Endometrium (tissue), 2 donors: ENCODE results near the gene SLX4IP.
A peak's percentile ranks its signal among the peaks of the same experiment; 100 is the strongest.
"Not testable (repeated sequence)": the region's sequence is repeated elsewhere in the genome, so short reads cannot be mapped to it uniquely, and the experiment has no call there.

Experiments used
- FAIRE-seq: peaks from 2 replicates; lab custom pipeline; 2012; peaks lifted over from hg19 to GRCh38; lab: Jason Lieb, UNC
- donor health status: control.
- donor health status: control.

SLX4IP gene

GRCh38 chr20:10576411-10577090, 141.4 kb downstream of the SLX4IP start:
- peak; percentile 59 for FAIRE-seq

GRCh38 chr20:10577648-10578047, 142.5 kb downstream of the SLX4IP start:
- FAIRE-seq, result no peak

- FAIRE-seq, result no peak
Observed at GRCh38 chr20:10578607-10579006, 143.5 kb downstream of the SLX4IP start.

DNA sequence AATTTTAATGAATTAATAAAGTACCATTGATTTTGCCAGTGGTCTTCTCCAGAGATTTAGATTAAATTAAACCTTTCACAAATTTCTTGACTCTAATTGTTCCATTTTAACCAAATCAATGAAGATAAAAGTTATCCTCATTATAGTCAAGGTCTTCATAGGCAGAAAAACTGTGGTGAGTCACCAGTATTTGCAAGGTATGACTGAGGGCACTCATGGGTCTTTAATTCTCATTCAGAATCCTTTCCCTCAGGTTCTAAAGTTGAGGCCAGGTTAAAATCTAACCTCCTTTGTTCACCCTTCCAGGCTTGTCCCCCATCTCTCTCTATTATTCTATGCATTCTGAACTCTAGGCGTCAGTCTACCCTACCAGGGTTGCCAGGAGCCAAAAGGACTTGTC, 144.8 kb downstream of the SLX4IP start:
- no peak for FAIRE-seq

DNA sequence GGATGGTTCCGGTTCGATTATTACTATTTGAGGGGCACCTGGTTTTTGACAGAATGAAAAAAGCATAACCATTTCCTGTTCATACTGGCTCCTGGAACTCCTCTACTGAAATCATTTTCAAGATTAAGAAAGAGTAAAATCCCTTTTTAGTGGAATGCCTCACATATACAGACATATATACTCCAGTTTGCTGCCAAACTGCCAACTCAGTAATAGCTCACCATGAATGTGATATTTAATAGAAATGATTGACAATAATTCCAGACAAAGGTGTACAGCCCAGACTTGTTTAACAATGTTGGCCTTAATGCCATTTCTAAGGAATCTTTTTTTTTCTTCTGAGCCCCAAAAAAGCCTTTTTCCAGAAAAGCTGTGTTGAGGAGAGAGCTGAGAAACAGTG, 145.6 kb downstream of the SLX4IP start:
- no peak for FAIRE-seq

GRCh38 chr20:10581823-10582222, 146.7 kb downstream of the SLX4IP start:
- peak; percentile 92 for FAIRE-seq

DNA sequence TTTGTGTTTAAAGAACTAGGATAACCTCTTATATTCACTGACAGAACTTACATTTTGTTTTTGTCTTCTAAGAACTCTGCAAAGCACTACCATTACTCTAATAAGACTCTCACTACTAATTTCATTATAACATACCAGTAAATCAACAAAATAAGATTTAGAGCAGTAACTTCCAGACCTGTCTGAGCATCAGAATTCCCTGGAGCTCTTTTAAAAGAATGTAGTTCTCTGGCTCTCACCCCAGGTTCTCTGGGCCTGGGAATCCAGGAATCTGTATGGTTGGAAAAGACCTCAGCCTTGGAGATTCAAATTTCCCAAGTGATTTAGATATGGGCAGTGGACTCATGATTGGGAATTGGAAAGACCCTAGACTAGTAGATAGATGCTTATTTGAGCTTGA, 149.3 kb downstream of the SLX4IP start:
- FAIRE-seq, result no peak

DNA sequence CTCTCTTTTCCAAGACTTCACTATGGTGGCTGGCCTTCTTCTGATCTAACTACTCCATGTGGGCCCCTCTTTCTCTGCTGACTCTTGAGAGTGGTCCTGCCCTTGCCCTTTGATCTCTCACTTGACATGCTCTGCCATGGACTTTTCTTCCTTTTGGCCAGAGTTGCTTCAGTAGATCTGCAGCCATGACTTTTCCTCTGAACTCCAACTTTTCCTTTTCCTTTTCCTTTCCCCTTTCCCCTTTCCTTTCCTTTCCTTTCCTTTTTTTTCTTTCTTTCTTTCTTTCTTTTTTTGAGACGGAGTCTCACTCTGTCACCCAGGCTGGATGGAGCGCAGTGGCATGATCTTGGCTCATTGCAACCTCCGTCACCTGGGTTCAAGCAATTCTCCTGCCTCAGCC, 150.2 kb downstream of the SLX4IP start:
- FAIRE-seq, result no peak

GRCh38 chr20:10586296-10586695, 151.2 kb downstream of the SLX4IP start:
- FAIRE-seq, result no peak

- not testable (repeated sequence) for FAIRE-seq
Observed at GRCh38 chr20:10590446-10590845, 155.3 kb downstream of the SLX4IP start.

DNA sequence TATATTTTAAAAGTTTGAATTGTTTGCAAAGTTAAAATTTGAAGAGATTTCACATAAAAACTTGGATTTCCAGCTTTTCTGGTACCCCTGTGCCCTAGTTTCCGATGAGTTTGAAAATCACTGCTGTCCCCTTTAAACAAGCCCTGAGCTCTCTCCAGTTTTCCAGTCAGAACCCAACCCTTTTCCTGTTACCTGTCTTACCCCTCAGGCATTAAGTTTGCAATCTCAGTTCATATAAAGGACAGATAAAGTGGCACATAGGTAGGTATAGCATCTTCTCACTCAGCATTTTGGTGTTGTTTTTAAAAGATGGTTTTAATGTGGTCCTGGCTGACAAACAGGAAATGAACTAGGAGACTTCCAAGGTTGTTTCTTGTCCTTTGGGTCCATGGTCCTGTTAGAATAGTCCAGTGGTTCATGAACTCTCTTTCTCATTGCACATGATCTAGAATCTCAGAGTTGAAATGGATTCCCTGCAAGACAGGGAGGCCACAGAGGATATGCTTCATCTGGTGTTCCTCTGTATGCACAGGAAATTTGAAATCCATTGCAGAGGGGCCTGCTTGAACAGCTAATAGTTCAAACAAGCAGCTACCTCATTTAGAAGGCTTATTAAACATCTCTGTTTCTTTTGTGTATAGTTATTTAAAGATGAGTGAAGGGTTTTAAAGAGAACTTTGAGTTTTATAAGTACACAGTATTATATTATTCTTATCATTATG, 156.0 kb downstream of the SLX4IP start:
- FAIRE-seq, result no peak

- FAIRE-seq, result no peak
Observed at GRCh38 chr20:10591946-10592521, 156.9 kb downstream of the SLX4IP start.

DNA sequence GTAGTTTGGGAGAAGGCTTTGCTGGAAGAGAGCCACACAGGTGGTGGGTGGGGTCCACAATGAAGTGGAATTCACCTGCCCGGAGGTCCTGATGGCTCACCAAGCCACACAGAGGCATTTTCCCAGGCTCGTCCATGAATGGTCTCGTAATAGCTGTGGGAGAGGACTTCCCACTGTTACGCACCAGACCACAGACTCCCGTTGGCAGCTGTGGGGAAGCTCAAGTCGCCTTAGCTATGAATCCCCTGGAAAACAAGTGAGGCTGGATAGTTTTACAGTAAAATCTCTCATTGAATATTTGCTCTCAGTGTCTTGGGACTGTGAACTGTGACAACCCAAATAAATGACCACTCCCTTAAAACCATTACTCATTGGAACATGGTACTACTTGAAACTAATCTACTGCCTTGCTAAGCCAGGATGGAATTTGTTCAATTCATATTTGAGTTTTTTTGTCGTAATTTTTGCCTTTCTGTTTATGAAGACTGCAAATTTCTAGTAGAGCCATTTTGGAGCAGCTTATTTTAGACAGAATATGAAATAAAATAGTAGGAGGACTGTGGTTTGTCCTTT, 159.3 kb downstream of the SLX4IP start:
- FAIRE-seq, result no peak

- no peak for FAIRE-seq
Observed at GRCh38 chr20:10595266-10595665, 160.2 kb downstream of the SLX4IP start.

DNA sequence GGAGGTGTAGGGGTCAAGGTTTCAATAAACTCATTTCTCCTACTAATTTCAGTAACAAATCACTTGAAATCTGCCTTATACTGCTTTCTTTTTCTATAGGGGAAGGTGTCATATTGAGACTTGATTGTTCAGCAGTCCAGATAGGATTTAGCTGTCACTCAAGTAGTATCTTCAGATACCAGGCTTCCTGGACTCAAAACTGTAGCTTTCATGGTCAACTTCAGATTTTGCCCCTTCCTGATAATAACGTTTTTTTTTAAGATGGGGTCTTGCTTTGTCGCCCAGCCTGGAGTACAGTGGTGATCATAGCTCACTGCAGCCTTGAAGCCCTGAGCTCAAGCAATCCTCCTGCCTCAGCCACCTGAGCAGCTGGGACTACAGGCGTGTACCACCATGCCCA, 160.9 kb downstream of the SLX4IP start:
- FAIRE-seq, result no peak

GRCh38 chr20:10596710-10597121, 161.6 kb downstream of the SLX4IP start:
- no peak for FAIRE-seq

DNA sequence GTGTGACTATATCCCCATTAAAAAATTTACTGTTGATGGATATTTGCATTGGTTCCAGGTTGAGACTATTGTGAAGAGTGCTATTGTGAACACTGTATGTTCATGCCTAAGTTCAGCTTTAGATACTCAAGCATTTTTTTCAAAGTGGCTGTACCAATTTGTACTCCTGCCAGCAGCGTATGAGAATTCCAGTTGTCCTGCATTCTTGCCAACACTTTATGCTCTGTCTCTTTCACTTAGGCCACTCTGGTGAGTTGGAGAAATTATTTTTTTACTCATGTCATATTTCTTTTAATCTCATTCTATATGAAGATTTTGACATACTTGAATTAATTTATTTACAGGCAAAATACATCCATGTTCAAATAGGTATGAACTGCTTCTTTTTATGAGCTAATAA, 162.5 kb downstream of the SLX4IP start:
- no peak for FAIRE-seq

- no peak for FAIRE-seq
Observed at GRCh38 chr20:10602221-10602871, 167.2 kb downstream of the SLX4IP start.

DNA sequence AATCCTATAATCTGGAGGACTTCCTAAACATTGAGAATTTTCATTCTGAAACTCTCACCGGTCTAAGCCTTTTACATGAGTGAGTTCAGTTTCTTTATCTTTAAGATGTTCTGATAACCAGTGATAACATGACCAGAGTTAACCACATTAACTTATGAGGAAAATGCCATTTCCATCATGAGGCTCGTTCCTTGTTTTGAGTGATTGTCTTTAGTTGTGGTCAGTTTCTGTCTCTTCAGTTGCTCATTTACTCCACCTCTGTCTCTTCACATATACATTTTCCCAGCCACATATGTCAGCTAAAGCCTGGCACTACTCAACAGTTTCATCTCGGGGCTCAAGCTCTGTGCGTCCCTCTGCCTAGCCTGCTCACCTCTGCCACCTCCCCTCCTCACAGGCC, 168.3 kb downstream of the SLX4IP start:
- FAIRE-seq, result no peak

GRCh38 chr20:10603971-10604864, 169.1 kb downstream of the SLX4IP start:
- FAIRE-seq, result no peak

DNA sequence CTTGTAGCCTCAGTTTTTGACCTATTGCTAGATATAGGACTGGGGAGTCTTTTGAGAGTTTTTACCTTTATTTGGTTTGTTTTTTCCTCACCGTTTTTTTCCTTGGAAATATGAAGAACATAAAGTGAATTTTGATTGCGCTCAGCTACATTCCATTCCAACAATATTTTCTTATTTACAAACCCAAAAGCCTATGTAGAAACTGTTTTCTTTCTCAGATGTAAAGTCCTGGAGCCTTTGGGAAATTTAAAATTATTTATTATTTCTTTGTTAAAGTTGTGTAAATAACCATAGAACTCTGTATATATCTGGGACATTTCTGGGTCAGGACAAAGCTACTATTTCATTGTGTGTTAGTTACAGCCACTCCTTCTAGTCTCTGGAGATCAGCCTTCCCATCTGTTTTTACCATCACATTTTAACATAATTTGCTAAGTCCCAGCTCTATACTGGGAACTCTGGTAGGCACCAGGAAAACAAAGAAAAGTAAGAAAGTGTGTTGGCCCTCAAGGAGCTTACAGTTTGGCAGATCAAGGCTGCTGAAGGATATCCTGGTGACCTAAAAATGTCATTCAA, 169.8 kb downstream of the SLX4IP start:
- peak; percentile 62 for FAIRE-seq
